ENCODE measurements around the gene RCL1. TPM values are rescaled to one million over a fixed set of nuclear protein-coding genes. Genes with fewer than 3 reads are reported as not detected.

RCL1 gene
- polyA plus RNA-seq, 1 of the 3 experiments (the other 2 are of a cell fraction) = 18.4 TPM

GRCh38 chr9:4842213-4842612, 49.5 kb downstream of the RCL1 start:
- H3K36me3 ChIP-seq (replicated peaks in 1 of 2; ENCODE audit: control insufficient read depth in 1 of 2, insufficient read depth in 2 of 2, low read length in 1 of 2) = peaks cover 5 to 65% of the 10 kb centered on the region in 2 experiments
- no peaks in the 10 kb centered on the region for H3F3A ChIP-seq (replicated peaks; ENCODE audit: insufficient read depth)
- no peak overlapping the region for H3K9ac ChIP-seq
- POLR2A ChIA-PET = no interaction called here
- no peaks in the 10 kb centered on the region; the same call in 1 of the 2 replicates for H3K79me2 ChIP-seq (ENCODE audit: insufficient read depth)
- H3K4me3 ChIP-seq (ENCODE audit: low read depth in 2 of 2, low read length in 1 of 2) = no peak overlapping the region
- H3K4me2 ChIP-seq = no peak overlapping the region
- H3K9me2 ChIP-seq = no peaks in the 10 kb centered on the region
- WGBS (ENCODE audit: low lambda C conversion rate) = 100% methylated on average over 2 of the region's 2 CpGs
- no peaks in the 10 kb centered on the region for H3K27me3 ChIP-seq (ENCODE audit: insufficient read depth)
- TF ChIP-seq RFX5 (IDR thresholded peaks at IDR 0.05; ENCODE audit: low read length) (no peak), RAD21 (IDR thresholded peaks at IDR 0.05; ENCODE audit: low read length) (no peak), REST (IDR thresholded peaks at IDR 0.05; ENCODE audit: low read depth, low read length) (no peak), NRF1 (IDR thresholded peaks at IDR 0.05; ENCODE audit: low read depth, low read length) (no peak), TCF12 (IDR thresholded peaks at IDR 0.05) (no peak), JUND (IDR thresholded peaks at IDR 0.05) (no peak), FOXM1 (IDR thresholded peaks at IDR 0.05; ENCODE audit: low read depth) (no peak), RCOR1 (IDR thresholded peaks at IDR 0.05; ENCODE audit: low read length) (no peak), TAF1 (IDR thresholded peaks at IDR 0.05; ENCODE audit: borderline replicate concordance, low read depth, low read length) (no peak), SIN3A (IDR thresholded peaks at IDR 0.05; ENCODE audit: borderline replicate concordance, low read depth, low read length) (no peak), GATA2 (CRISPR knock-in tag; IDR thresholded peaks at IDR 0.05) (no peak), ZBTB33 (IDR thresholded peaks at IDR 0.05; ENCODE audit: borderline replicate concordance, low read depth) (no peak), GABPA (IDR thresholded peaks at IDR 0.05; ENCODE audit: low read depth) (no peak), POLR2AphosphoS5 (IDR thresholded peaks at IDR 0.05; ENCODE audit: low read depth, low read length) (no peak), PBX3 (IDR thresholded peaks at IDR 0.05) (no peak)
- H3K27ac ChIP-seq (ENCODE audit: low read depth in 2 of 2, low read length in 1 of 2) = no peak overlapping the region
- no peak overlapping the region for H2AFZ ChIP-seq (ENCODE audit: low read depth)
- no peak for DNase-seq
- no peaks in the 10 kb centered on the region for H4K20me1 ChIP-seq (ENCODE audit: insufficient read depth)
- CTCF ChIA-PET = interaction anchor here (1.0 to 1.1 kb wide), 2 partner anchors 9 to 19 kb away, joined by 3 read pairs; no protein-coding TSS in a partner anchor
- peaks cover 0 to 8% of the 10 kb centered on the region in 2 experiments; a peak in 1 of 4 replicates for H3K4me1 ChIP-seq (ENCODE audit: control insufficient read depth in 1 of 2, insufficient read depth in 2 of 2, low read depth in 1 of 2, low read length in 1 of 2)
- no peaks in the 10 kb centered on the region for H3K9me3 ChIP-seq
